SK-N-SH (cell line): ENCODE data around the gene MVB12B.

ENCODE experiments used
- EZH2phosphoT487 ChIP-seq: fragments of 200-600 bp; sonication (generic); IDR thresholded peaks from 2 replicates; pipeline ENCODE4 v1.6.1; 2017; ENCODE audit warnings: low read depth, mixed run types, mild to moderate bottlenecking, antibody characterized with exemption, moderate library complexity, borderline replicate concordance
- POLR2AphosphoS5 ChIP-seq: IDR thresholded peaks from 2 replicates; pipeline ENCODE4 v1.6.1; 2012; ENCODE audit warnings: low read depth, low read length
- REST ChIP-seq: IDR thresholded peaks from 2 replicates; pipeline ENCODE4 v1.6.1; 2012; ENCODE audit warnings: mild to moderate bottlenecking, low read depth, low read length, moderate library complexity
- TF ChIP-seq, protein P1 (sequence below): fragments of 200-600 bp; sonication (generic); IDR thresholded peaks from 2 replicates; pipeline ENCODE4 v1.6.1; 2017; ENCODE audit warnings: antibody characterized with exemption, mild to moderate bottlenecking, moderate library complexity
- TF ChIP-seq, protein P2 (sequence below): IDR thresholded peaks from 2 replicates; pipeline ENCODE4 v1.4.0; 2012; ENCODE audit warnings: low read depth

DNA sequence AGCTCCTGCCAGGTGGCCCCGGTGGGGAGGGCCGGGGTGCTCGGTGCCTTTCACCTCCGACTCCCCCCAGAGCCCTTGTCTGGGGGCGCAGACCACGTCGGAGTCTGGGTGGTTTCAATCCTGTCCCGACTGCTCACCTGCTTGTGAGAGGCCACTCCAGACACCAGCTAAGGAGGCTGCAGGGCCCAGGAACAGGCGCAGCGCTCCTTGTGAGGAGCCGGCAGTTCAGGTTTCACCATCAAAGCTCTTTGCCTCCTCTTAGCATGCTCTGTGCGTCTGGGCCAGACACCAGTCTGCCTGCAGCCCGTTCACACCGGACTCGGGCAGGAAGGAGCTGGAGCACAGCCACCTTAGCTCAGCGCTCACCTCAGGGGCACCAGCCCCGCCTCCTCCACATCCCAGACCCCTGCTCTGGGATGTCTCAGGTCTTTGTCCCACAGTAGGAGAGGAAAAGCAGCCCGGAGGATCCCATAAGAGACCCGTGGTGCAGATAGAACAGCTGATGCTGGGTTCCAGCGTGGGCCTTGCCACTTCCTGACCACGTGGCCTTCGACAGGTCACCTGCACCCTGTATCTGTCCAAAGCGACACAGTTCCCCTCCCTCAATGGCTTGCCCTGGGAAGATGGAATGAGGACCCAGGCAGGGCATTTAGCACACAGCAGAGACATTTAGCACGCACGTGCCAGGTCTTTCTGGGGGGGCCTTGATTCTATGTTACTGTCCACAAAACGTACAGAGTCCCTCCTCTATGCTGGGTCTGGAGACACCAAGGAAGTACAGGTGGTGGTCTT lies 180.9 kb downstream of the MVB12B start:
- TF ChIP-seq, protein P1, sequence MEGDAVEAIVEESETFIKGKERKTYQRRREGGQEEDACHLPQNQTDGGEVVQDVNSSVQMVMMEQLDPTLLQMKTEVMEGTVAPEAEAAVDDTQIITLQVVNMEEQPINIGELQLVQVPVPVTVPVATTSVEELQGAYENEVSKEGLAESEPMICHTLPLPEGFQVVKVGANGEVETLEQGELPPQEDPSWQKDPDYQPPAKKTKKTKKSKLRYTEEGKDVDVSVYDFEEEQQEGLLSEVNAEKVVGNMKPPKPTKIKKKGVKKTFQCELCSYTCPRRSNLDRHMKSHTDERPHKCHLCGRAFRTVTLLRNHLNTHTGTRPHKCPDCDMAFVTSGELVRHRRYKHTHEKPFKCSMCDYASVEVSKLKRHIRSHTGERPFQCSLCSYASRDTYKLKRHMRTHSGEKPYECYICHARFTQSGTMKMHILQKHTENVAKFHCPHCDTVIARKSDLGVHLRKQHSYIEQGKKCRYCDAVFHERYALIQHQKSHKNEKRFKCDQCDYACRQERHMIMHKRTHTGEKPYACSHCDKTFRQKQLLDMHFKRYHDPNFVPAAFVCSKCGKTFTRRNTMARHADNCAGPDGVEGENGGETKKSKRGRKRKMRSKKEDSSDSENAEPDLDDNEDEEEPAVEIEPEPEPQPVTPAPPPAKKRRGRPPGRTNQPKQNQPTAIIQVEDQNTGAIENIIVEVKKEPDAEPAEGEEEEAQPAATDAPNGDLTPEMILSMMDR = no peak
- TF ChIP-seq EZH2phosphoT487 (no peak), POLR2AphosphoS5 (no peak), REST (no peak)
- TF ChIP-seq, protein P2, sequence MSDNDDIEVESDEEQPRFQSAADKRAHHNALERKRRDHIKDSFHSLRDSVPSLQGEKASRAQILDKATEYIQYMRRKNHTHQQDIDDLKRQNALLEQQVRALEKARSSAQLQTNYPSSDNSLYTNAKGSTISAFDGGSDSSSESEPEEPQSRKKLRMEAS = no peak
